A673 (cell line): ENCODE data around the gene EPM2AIP1. TPM values are rescaled to one million over a fixed set of nuclear protein-coding genes. Genes with fewer than 3 reads are reported as not detected.

Experiments
- BruUV-seq: library from RNA; stranded (reverse); fragments of 400-500 nt; replicated peaks from 2 replicates; lab custom pipeline; 2021; lab: Mats Ljungman, UMichigan
- CTCF ChIA-PET: fragments of 300-600 bp; sonication (Branson Sonifier 250); formaldehyde crosslinking; loops from one replicate; lab custom pipeline; 2022; ENCODE audit warnings: antibody characterized with exemption; lab: Charles Lee
- POLR2A ChIA-PET: fragments of 300-600 bp; sonication (Branson Sonifier 250); formaldehyde crosslinking; loops from one replicate; lab custom pipeline; 2022; ENCODE audit warnings: antibody characterized with exemption; ENCODE audit not compliant: low non-redundant PET; lab: Charles Lee
- DNase-seq: peaks from one replicate; pipeline ENCODE4 v3.0.0-alpha.2; 2015; ENCODE audit warnings: low spot score
- H3K27ac ChIP-seq: fragments of 200-600 bp; sonication (generic); 2 replicates; pipeline ENCODE4 v1.5.1; 2016; ENCODE audit warnings: mixed run types, low read depth, mild to moderate bottlenecking, mixed read lengths, antibody characterized with exemption, low read length; ENCODE audit not compliant: poor library complexity, severe bottlenecking
- H3K27me3 ChIP-seq: fragments of 200-600 bp; sonication (generic); replicated peaks from 2 replicates; pipeline ENCODE4 v1.6.1; 2017; ENCODE audit warnings: mixed run types, low read depth, mild to moderate bottlenecking, mixed read lengths, antibody characterized with exemption, low read length; ENCODE audit not compliant: insufficient read depth, poor library complexity
- H3K36me3 ChIP-seq: fragments of 200-600 bp; sonication (generic); 2 replicates; pipeline ENCODE4 v1.6.1; 2016; ENCODE audit warnings: mixed run types, mild to moderate bottlenecking, mixed read lengths, antibody characterized with exemption, low read length; ENCODE audit not compliant: insufficient read depth, poor library complexity, severe bottlenecking
- H3K4me1 ChIP-seq: fragments of 200-600 bp; sonication (generic); 2 replicates; pipeline ENCODE4 v1.6.1; 2017; ENCODE audit warnings: mixed run types, mild to moderate bottlenecking, mixed read lengths, antibody characterized with exemption, low read length; ENCODE audit not compliant: insufficient read depth, poor library complexity, severe bottlenecking
- H3K4me3 ChIP-seq: fragments of 200-600 bp; sonication (generic); 2 replicates; pipeline ENCODE4 v1.5.1; 2016; ENCODE audit warnings: low read depth, mixed run types, mild to moderate bottlenecking, mixed read lengths, low read length; ENCODE audit not compliant: poor library complexity, severe bottlenecking
- H3K9me3 ChIP-seq: fragments of 200-600 bp; sonication (generic); 2 replicates; pipeline ENCODE4 v1.6.1; 2016; ENCODE audit warnings: mixed run types, low read depth, mild to moderate bottlenecking, mixed read lengths, antibody characterized with exemption, low read length; ENCODE audit not compliant: poor library complexity, severe bottlenecking
- EZH2 ChIP-seq: fragments of 200-600 bp; sonication (generic); IDR thresholded peaks from 2 replicates; pipeline ENCODE4 v1.6.1; 2017; ENCODE audit warnings: borderline replicate concordance, low read depth, mild to moderate bottlenecking, mixed read lengths, antibody characterized with exemption, low read length; ENCODE audit not compliant: poor library complexity, severe bottlenecking
- intact Hi-C: fragments of 100-400 bp; cut with micrococcal nuclease; formaldehyde crosslinking; loops from one replicate; pipeline ENCODE4 v1.10.0; 2022; ENCODE audit not compliant: unreplicated experiment
- total RNA-seq: library from RNA; stranded (reverse); gene quantifications from 2 replicates; pipeline ENCODE4 v1.2.3, GENCODE V29; 2021
- TF ChIP-seq, protein P1 (sequence below): fragments of 300-800, 200-600 bp; sonication (generic); conservative IDR thresholded peaks from 2 replicates; pipeline ENCODE4 v1.5.1; 2017; ENCODE audit warnings: low read depth, mild to moderate bottlenecking, antibody characterized with exemption, low read length, moderate library complexity, mixed read lengths

The EPM2AIP1 gene
- total RNA-seq, 1 experiment from 2014 or later: 25.8 TPM

DNA sequence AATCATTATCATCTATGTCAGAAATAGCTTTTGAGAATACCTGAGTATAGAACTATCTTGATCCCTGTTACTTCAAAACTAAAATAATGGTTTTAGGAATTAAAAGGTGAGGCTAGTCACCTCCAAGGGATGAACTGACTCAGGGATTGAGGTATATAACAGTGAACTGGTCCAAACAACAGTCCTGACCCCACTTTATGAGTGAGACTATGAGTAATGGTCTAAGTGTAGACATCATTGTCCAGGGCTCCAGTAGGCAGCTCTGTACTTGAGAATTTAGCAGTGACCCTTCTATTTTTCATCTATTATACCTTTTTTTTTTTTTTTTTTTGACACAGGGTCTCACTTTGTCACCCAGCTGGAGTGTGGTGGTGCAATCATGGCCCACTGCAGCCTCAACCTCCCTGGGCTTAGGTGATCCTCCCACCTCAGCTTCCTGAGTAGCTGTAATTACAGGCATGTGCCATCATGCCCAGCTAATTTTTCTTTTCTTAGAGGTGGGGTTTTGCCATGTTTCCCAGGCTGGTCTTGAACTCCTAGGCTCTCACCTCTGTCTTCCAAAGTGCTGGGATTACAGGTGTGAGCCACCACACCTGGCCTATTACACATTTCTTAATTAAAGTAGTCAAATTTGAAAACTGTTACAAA is 36.7 kb upstream of the EPM2AIP1 start:
- intact Hi-C loops: no loop called here
- H3K36me3 ChIP-seq: peaks cover 61% of the 10 kb centered on the region
- no TSS peak for BruUV-seq
- ChIA-PET POLR2A (no interaction called here), CTCF (no interaction called here)
- no peaks in the 10 kb centered on the region for H3K27me3 ChIP-seq
- no peak for DNase-seq
- TF ChIP-seq, protein P1, sequence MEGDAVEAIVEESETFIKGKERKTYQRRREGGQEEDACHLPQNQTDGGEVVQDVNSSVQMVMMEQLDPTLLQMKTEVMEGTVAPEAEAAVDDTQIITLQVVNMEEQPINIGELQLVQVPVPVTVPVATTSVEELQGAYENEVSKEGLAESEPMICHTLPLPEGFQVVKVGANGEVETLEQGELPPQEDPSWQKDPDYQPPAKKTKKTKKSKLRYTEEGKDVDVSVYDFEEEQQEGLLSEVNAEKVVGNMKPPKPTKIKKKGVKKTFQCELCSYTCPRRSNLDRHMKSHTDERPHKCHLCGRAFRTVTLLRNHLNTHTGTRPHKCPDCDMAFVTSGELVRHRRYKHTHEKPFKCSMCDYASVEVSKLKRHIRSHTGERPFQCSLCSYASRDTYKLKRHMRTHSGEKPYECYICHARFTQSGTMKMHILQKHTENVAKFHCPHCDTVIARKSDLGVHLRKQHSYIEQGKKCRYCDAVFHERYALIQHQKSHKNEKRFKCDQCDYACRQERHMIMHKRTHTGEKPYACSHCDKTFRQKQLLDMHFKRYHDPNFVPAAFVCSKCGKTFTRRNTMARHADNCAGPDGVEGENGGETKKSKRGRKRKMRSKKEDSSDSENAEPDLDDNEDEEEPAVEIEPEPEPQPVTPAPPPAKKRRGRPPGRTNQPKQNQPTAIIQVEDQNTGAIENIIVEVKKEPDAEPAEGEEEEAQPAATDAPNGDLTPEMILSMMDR: no peak
- TF ChIP-seq EZH2: no peak
- H3K9me3 ChIP-seq: no peaks in the 10 kb centered on the region
- H3K4me1 ChIP-seq: no peaks in the 10 kb centered on the region
- H3K27ac ChIP-seq: no peak overlapping the region
- no peak overlapping the region for H3K4me3 ChIP-seq

DNA sequence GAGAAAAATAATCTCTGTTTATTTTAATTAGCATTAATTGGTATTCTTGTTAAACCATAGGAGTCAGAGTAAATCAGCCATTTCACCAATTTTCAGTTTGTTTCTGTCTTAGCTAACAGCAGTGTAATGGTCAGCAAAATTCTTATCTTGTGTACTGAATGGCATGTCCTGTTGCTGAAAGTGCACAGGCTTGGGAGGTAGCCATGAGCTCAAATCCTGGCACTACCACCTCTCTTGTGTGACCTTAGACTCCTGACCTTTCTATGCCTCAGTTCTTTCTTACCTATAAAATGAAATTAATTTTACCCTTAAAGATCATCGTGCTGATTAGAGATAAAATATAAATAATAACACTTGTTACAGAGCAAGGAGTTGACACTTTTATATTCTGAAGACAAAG is 36.2 kb upstream of the EPM2AIP1 start:
- no peak overlapping the region for H3K4me3 ChIP-seq
- peaks cover 62% of the 10 kb centered on the region for H3K36me3 ChIP-seq
- H3K4me1 ChIP-seq: no peaks in the 10 kb centered on the region
- H3K27me3 ChIP-seq: no peaks in the 10 kb centered on the region
- intact Hi-C loops: no loop called here
- POLR2A ChIA-PET: no interaction called here
- BruUV-seq: no TSS peak
- CTCF ChIA-PET: no interaction called here
- no peaks in the 10 kb centered on the region for H3K9me3 ChIP-seq
- no peak overlapping the region for H3K27ac ChIP-seq
- no peak for DNase-seq
- TF ChIP-seq, protein P1: no peak
- no peak for TF ChIP-seq EZH2

DNA sequence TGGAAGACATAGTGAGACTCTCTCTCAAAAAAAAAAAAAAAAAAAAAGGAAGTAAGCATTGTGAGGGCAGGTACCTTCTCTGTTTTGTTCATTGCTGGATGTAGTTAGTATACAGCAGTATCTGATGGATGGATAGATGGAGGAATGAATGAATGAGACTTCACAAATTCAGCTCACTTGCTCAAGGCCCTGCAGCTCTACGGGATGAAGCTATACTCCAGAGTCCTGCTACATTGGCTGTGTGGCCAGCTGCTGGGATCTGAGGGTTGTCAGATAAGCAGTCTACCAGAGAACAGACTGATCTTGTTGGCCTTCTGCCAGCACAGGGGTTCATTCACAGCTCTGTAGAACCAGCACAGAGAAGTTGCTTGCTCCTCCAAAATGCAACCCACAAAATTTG is 35.4 kb upstream of the EPM2AIP1 start:
- Histone ChIP-seq H3K4me3 (no peak overlapping the region), H3K27ac (no peak overlapping the region), H3K9me3 (no peaks in the 10 kb centered on the region), H3K27me3 (no peaks in the 10 kb centered on the region), H3K36me3 (peaks cover 61% of the 10 kb centered on the region), H3K4me1 (no peaks in the 10 kb centered on the region)
- intact Hi-C loops: no loop called here
- POLR2A ChIA-PET: no interaction called here
- CTCF ChIA-PET: no interaction called here
- no TSS peak for BruUV-seq
- DNase-seq: peak; percentile 10
- TF ChIP-seq EZH2: no peak
- TF ChIP-seq, protein P1: no peak
